Brain microvascular endothelial cell (primary cell): Measurements from ENCODE around the gene SLC2A9.

Experiments
- DNase-seq: peaks from one replicate; pipeline ENCODE4 v3.0.0-alpha.2; 2020
- H3K27ac ChIP-seq: fragments of 250-450 bp; sonication (Bioruptor Pico); 2 replicates; pipeline ENCODE4 v1.5.1; 2020; ENCODE audit warnings: mild to moderate bottlenecking, moderate library complexity
- H3K27me3 ChIP-seq: fragments of 250-450 bp; sonication (Bioruptor Pico); replicated peaks from 2 replicates; pipeline ENCODE4 v1.5.1; 2020; ENCODE audit warnings: mild to moderate bottlenecking
- H3K36me3 ChIP-seq: fragments of 250-450 bp; sonication (Bioruptor Pico); replicated peaks from 2 replicates; pipeline ENCODE4 v1.5.1; 2020; ENCODE audit warnings: mild to moderate bottlenecking
- H3K4me3 ChIP-seq: 2 replicates; pipeline ENCODE4 v1.5.1; 2011; ENCODE audit warnings: low read depth, mild to moderate bottlenecking, control low read depth, low read length, moderate library complexity
- in situ Hi-C: cut with HindIII; loops from 2 replicates; pipeline ENCODE4 v1.10.0; 2017; ENCODE audit warnings: low sequenced_read_pairs, low pct_ligation_motif_present
- TF ChIP-seq, protein P1 (sequence below): IDR thresholded peaks from 2 replicates; pipeline ENCODE4 v1.5.1; 2011; ENCODE audit warnings: low read depth, mild to moderate bottlenecking, moderate library complexity, low read length, control low read depth, inconsistent platforms; ENCODE audit errors: missing control alignments

Gene SLC2A9

DNA sequence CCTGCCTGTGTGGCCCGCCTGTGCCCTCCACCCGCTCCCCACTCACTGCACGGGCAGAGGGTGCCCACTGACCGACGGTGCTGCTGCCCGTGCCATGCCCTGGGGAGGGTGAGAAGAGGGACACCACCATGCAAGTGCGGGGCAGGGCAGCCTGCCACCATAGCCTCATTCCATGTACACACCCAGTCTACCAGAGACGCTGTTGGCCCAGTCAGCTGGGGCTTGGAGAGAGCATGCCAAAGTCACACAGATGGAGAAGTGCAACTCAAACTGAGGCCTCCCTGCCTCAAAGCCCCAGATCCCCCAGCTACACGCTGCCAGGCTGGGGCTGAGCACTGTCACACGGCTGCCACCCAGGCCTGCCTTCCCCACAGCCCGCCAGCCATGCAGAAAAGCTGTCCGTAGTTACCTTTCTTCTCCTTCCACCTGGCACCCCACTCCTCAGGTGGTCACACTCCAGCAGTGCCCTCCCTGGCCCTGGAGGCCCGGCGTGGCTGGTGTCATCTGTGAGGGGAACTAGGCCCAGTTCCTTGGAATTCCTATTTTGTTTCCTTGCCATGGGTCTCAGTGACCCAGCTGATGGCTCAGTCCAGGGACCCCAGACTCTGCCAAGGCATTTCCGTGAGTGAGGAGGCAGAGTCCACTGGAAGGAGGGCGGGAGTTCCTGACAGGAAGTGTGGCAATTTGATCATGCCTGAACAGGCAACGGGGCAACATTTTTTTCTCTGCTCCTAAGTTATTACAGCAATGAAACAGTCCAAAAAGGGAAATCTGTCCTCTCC is at the start of gene SLC2A9:
TSS of gene SLC2A9 (minus strand) at position 627 of the 782 bp plus-strand sequence. CDS start at position 559, 68 bp downstream.
- no peak for DNase-seq
- H3K27ac ChIP-seq, result no peak within 1 kb of the TSS
- H3K27me3 ChIP-seq, result no peaks in the 10 kb centered on the region
- in situ Hi-C loops, result no loop called here
- H3K4me3 ChIP-seq, result no peak within 1 kb of the TSS
- H3K36me3 ChIP-seq, result no peaks in the 10 kb centered on the region
- TF ChIP-seq, protein P1, sequence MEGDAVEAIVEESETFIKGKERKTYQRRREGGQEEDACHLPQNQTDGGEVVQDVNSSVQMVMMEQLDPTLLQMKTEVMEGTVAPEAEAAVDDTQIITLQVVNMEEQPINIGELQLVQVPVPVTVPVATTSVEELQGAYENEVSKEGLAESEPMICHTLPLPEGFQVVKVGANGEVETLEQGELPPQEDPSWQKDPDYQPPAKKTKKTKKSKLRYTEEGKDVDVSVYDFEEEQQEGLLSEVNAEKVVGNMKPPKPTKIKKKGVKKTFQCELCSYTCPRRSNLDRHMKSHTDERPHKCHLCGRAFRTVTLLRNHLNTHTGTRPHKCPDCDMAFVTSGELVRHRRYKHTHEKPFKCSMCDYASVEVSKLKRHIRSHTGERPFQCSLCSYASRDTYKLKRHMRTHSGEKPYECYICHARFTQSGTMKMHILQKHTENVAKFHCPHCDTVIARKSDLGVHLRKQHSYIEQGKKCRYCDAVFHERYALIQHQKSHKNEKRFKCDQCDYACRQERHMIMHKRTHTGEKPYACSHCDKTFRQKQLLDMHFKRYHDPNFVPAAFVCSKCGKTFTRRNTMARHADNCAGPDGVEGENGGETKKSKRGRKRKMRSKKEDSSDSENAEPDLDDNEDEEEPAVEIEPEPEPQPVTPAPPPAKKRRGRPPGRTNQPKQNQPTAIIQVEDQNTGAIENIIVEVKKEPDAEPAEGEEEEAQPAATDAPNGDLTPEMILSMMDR, result no peak

DNA sequence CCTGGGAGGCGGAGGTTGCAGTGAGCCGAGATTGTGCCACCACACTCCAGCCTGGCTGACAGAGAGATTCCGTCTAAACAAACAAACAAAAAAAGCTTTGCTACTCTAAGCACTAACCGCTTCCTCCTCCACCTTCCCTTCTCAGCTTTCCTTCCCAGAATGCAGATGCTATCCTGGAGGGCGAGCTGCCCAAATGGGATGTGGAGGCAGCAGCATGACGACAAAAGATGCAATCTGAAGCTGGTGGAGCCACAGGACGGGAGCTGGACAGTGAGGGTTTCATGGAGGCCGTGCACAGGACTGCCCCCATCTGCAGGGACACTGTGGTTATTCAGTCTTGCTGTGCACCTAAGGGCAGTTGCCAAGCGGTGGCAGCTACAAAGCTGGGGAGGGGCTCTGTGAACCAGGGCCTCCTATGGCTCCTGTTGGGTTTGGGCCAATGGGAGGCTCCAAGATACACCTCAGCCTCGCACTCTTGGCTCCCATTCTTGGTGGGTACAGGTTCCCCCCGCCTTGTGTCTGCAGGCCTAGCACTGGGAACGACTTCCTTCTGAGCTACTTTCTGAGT is 47.9 kb upstream of the SLC2A9 start:
- in situ Hi-C loops, result no loop called here
- Histone ChIP-seq H3K4me3 (no peak overlapping the region), H3K27me3 (no peaks in the 10 kb centered on the region), H3K36me3 (peaks cover 48% of the 10 kb centered on the region), H3K27ac (no peak overlapping the region)
- DNase-seq, result no peak
- TF ChIP-seq, protein P1, result no peak

DNA sequence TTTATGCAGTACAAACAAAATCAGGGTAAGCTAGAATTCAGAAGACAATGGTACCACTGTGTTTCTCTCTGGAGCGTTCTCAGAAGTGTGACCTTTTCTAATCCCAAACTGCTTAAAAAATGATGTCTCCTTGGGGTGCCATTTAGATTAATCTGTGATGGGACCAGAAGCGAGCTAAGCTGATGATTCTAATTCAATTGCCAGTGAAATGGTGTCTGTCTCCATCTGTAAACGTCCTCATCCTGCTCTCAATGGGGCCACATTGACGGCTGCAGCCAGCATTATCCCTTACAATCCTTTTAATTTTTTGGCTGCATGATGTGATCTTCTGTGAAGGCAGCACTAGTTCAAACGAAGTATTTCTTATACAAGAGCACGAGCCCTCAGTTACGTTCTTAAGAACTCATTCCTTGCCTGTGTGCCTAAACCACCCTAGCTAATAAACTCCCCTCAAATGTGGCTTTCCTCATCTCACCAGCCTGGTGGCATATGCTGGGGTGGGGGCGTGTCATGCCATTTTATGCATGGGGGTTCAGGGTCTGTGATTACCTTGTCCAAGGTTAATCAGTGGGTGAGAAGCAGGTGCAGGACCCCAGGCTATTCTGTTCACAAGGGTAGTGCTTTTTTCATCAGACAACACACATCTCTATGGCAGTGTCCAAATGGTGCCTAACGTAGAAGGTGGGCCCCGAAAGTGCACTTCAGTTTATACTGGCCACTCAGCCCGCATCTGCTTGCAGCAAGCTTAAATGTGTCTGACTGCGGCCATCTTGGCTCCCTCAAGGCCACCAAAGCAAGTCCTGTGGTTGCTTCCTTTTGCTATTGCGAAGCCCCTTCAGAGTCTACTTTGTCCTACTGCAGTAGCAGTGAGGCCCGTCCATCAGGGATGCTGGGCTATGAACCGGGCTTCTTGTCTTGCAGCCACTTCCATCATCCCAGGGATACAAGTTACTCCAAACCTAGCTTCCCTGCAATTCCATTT is 45.7 kb upstream of the SLC2A9 start:
- no peaks in the 10 kb centered on the region for H3K27me3 ChIP-seq
- TF ChIP-seq, protein P1, result no peak
- in situ Hi-C loops, result no loop called here
- no peak overlapping the region for H3K27ac ChIP-seq
- peaks cover 30% of the 10 kb centered on the region for H3K36me3 ChIP-seq
- no peak for DNase-seq
- no peak overlapping the region for H3K4me3 ChIP-seq

- Histone ChIP-seq H3K36me3 (peaks cover 25% of the 10 kb centered on the region), H3K4me3 (no peak overlapping the region), H3K27ac (no peak overlapping the region), H3K27me3 (no peaks in the 10 kb centered on the region)
- TF ChIP-seq, protein P1, result no peak
- no peak for DNase-seq
- in situ Hi-C loops, result no loop called here
Observed at GRCh38 chr4:10066206-10066605, 44.9 kb upstream of the SLC2A9 start.

- in situ Hi-C loops, result no loop called here
- H3K4me3 ChIP-seq, result no peak overlapping the region
- peaks cover 14% of the 10 kb centered on the region for H3K36me3 ChIP-seq
- TF ChIP-seq, protein P1, result peak; percentile 80
- peak; percentile 73 for DNase-seq
- H3K27me3 ChIP-seq, result no peaks in the 10 kb centered on the region
- H3K27ac ChIP-seq, result no peak overlapping the region
Observed at GRCh38 chr4:10063544-10064300, 42.4 kb upstream of the SLC2A9 start.
